Esophagus muscularis mucosa (tissue), 4 donors: ENCODE data around the gene PCIF1. TPM values are rescaled to one million over a fixed set of nuclear protein-coding genes. Genes with fewer than 3 reads are reported as not detected.

Source experiments
- DNase-seq: peaks from one replicate; pipeline ENCODE4 v3.0.0-alpha.2; 2017; ENCODE audit errors: extremely low spot score
- H3K27ac ChIP-seq, 4 donors: fragments of 200-600 bp; sonication (generic); replicated peaks in 1 of 4; 1 replicate in 3 of 4; 2 replicates in 1 of 4; pipeline ENCODE4 v1.5.1; 2016 to 2019; ENCODE audit warnings: mild to moderate bottlenecking in 1 of 4
- H3K27me3 ChIP-seq, 4 donors: fragments of 200-600 bp; sonication (generic); one replicate each; pipeline versions ENCODE4 v1.5.1 to v1.6.0; 2016 to 2019
- H3K36me3 ChIP-seq, 4 donors: fragments of 200-600 bp; sonication (generic); one replicate each; pipeline ENCODE4 v1.5.1; 2016 to 2019
- H3K4me1 ChIP-seq, 4 donors: fragments of 200-600 bp; sonication (generic); one replicate each; pipeline ENCODE4 v1.5.1; 2016 to 2019
- H3K4me3 ChIP-seq, 4 donors: fragments of 200-600 bp; sonication (generic); 1 replicate in 2 of 4; 2 replicates in 2 of 4; pipeline ENCODE4 v1.5.1; 2016 to 2019; ENCODE audit warnings: mild to moderate bottlenecking in 4 of 4, moderate library complexity in 1 of 4
- H3K9me3 ChIP-seq, 4 donors: fragments of 200-600 bp; sonication (generic); 1 replicate in 3 of 4; 2 replicates in 1 of 4; pipeline ENCODE4 v1.5.1; 2016 to 2019
- CTCF ChIP-seq, 3 experiments: fragments of 200-600 bp in 2 of 3; fragments of 450-650 bp in 1 of 3; sonication (generic) in 2 of 3; IDR thresholded peaks; one replicate each; pipeline ENCODE4 v1.5.1; 2017 to 2019; ENCODE audit warnings: antibody characterized with exemption in 3 of 3, mild to moderate bottlenecking in 2 of 3, moderate library complexity in 1 of 3
- EP300 ChIP-seq: sonication (generic); formaldehyde crosslinking; IDR thresholded peaks from one replicate; pipeline ENCODE4 v1.6.1; 2017; ENCODE audit warnings: antibody characterized with exemption
- POLR2A ChIP-seq: fragments of 450-650 bp; IDR thresholded peaks from one replicate; pipeline ENCODE4 v1.6.1; 2017; ENCODE audit warnings: antibody characterized with exemption, moderate library complexity, mild to moderate bottlenecking, low read depth
- POLR2AphosphoS5 ChIP-seq, 2 donors: sonication (generic); formaldehyde crosslinking; IDR thresholded peaks; one replicate each; pipeline ENCODE4 v1.6.1; 2017; ENCODE audit warnings: antibody characterized with exemption in 2 of 2
- WGBS: methylation state at CpG from one replicate; pipeline ENCODE4 v1.1.5; 2018; 5-methylcytosine and 5-hydroxymethylcytosine counted together
- intact Hi-C: fragments of 100-400 bp; cut with DNase I; formaldehyde crosslinking; loops from one replicate; pipeline ENCODE4 v1.15.1; 2023
- total RNA-seq, 4 donors: library from RNA; depleted of rRNA; stranded (reverse); fragments of >200 nt; gene quantifications; one replicate each; pipeline versions ENCODE4 v1.1.0 to v1.2.1, GENCODE V29; 2016

Gene PCIF1
- total RNA-seq, 4 donors from 2014 or later: 35.3 to 51.2 (median 37.2) TPM

- 84% methylated on average over 14 of the region's 19 CpGs for WGBS
- Histone ChIP-seq H3K9me3 (no peaks in the 10 kb centered on the region), H3K4me3 (no peak overlapping the region), H3K4me1 (no peaks in the 10 kb centered on the region), H3K36me3 (peaks cover 77 to 90% (median 87%) of the 10 kb centered on the region in 4 donors), H3K27me3 (no peaks in the 10 kb centered on the region), H3K27ac (no peak overlapping the region)
- DNase-seq: no peak
- intact Hi-C loops: no loop called here
- TF ChIP-seq EP300: no peak
- no peak for TF ChIP-seq POLR2AphosphoS5 (IDR thresholded peaks at IDR 0.05)
- TF ChIP-seq POLR2A: no peak
- TF ChIP-seq CTCF (IDR thresholded peaks at IDR 0.05): no peak
These were observed 22.8 kb downstream of the PCIF1 start for GRCh38 chr20:45957021-45957941.

GRCh38 chr20:45958593-45958992, 24.1 kb downstream of the PCIF1 start:
- H3K9me3 ChIP-seq: no peaks in the 10 kb centered on the region
- intact Hi-C loops: no loop called here
- H3K27me3 ChIP-seq: no peaks in the 10 kb centered on the region
- 98% methylated on average over 4 of the region's 4 CpGs for WGBS
- H3K27ac ChIP-seq: no peak overlapping the region
- H3K36me3 ChIP-seq: peaks cover 72 to 90% (median 86%) of the 10 kb centered on the region in 4 donors
- no peak for DNase-seq
- TF ChIP-seq POLR2A: no peak
- no peak for TF ChIP-seq POLR2AphosphoS5 (IDR thresholded peaks at IDR 0.05)
- TF ChIP-seq EP300: no peak
- TF ChIP-seq CTCF (IDR thresholded peaks at IDR 0.05): no peak
- H3K4me3 ChIP-seq: no peak overlapping the region
- H3K4me1 ChIP-seq: no peaks in the 10 kb centered on the region

- Histone ChIP-seq H3K36me3 (peaks cover 74 to 90% (median 87%) of the 10 kb centered on the region in 4 donors), H3K4me1 (no peaks in the 10 kb centered on the region), H3K27me3 (no peaks in the 10 kb centered on the region), H3K4me3 (no peak overlapping the region), H3K27ac (no peak overlapping the region), H3K9me3 (no peaks in the 10 kb centered on the region)
- no peak for TF ChIP-seq POLR2AphosphoS5 (IDR thresholded peaks at IDR 0.05)
- no peak for TF ChIP-seq EP300
- no peak for DNase-seq
- intact Hi-C loops: no loop called here
- WGBS: 96% methylated on average over 5 of the region's 16 CpGs
These were observed 24.6 kb downstream of the PCIF1 start for GRCh38 chr20:45959126-45959525.

GRCh38 chr20:45959956-45960630, 25.6 kb downstream of the PCIF1 start:
- no peak overlapping the region for H3K27ac ChIP-seq
- DNase-seq: no peak
- intact Hi-C loops: no loop called here
- TF ChIP-seq EP300: no peak
- TF ChIP-seq CTCF (IDR thresholded peaks at IDR 0.05): no peak
- TF ChIP-seq POLR2A: no peak
- TF ChIP-seq POLR2AphosphoS5 (IDR thresholded peaks at IDR 0.05): no peak
- WGBS: 92% methylated on average over 13 of the region's 14 CpGs
- H3K4me3 ChIP-seq: no peak overlapping the region
- peaks cover 81 to 98% (median 95%) of the 10 kb centered on the region in 4 donors for H3K36me3 ChIP-seq
- no peaks in the 10 kb centered on the region for H3K27me3 ChIP-seq
- no peaks in the 10 kb centered on the region for H3K4me1 ChIP-seq
- no peaks in the 10 kb centered on the region for H3K9me3 ChIP-seq
